Activated CD4-positive, CD25-positive, alpha-beta regulatory T cell treated with anti-CD3 and anti-CD28 coated beads, Interleukin-2, amount 50 U/mL, for 16 hours (primary cell): ENCODE data around the gene NRG2.

Experiments
- DNase-seq: peaks from one replicate; pipeline ENCODE4 v3.0.0-alpha.2; 2020; ENCODE audit warnings: low read depth, low spot score

The NRG2 gene

DNA sequence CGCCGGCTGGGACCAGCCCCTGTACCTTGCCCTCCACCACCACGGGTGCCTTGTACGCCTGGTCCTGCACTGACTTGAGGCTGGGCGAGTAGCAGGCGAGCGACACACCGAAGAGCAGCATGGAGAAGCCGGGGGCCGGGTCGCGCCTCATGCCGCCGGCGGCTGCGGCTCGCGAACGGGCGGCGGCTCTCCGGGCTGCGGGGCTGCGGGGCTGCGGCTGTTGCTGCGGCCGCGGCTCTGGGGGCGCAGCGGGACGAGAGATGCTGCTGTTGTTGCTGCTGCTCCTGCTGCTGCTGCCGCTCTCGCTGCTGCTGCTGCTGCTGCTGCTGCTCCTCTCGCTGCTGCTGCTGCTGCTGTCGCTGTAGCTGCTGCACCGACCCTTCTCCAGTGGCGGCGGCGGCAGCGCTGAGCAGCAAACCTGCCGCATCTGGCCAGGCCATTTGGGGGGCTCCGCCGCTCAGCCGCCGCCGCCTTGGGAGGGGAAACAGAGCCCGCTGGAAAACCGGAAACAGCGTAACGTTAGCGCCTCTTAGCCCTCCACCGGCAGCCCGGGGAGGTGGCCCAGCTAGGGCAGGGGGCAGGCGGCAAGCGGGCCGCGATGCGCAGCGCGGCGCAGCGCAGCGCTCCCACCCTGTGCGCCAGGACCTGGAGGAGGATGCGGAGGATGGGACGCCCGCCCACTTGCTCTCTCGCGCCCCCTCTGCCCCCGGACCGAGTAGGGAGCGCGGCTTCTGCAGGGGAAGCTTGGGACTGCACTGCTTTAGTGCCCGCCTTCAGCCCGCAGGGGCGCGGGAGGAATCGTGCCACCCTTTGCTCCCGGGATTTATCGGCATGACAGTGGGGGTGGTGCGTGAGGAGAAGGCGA lies at the start of gene NRG2:
Gene NRG2, minus strand, starts transcription at position 657 of the 865 bp plus-strand sequence.
- DNase-seq: no peak

DNA sequence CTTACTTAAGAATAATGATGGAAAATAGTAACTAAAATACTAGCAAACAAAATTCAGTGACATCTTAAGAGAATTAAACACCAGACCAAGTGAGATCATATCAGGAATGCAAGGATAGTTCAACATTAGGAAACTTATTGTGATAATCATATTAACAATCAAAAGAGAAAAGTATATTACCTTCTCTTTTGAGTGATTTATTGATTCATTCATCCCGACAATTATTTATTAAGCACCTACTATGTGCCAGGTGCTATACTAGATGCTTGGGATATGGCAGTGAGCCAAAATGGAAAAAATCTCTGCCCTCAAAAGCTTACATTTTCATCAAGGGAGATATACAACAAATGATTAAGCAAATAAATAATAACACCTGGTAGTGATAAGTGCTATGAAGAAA lies 47.2 kb upstream of the NRG2 start:
- DNase-seq: no peak

GRCh38 chr5:140084541-140084940 lies 41.4 kb upstream of the NRG2 start:
- no peak for DNase-seq

DNA sequence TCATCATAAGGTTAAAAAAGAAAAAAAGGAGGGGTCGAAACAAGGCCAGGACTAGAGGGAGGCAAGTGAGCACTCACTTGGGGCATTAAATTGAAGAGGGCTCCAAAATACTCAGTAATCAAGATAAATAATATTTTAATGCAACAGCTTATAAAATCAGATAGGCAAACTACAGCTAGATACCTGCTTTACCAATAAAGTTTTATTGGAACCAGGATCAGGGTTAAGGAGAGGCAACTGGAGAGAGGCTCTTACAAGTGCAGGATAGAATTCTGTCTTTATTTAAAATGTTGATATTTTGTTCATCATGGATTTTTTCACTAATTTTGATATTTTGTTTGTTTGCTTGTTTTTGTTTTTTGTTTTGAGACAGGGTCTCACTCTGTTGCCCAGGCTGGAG lies 40.6 kb upstream of the NRG2 start:
- no peak for DNase-seq

DNA sequence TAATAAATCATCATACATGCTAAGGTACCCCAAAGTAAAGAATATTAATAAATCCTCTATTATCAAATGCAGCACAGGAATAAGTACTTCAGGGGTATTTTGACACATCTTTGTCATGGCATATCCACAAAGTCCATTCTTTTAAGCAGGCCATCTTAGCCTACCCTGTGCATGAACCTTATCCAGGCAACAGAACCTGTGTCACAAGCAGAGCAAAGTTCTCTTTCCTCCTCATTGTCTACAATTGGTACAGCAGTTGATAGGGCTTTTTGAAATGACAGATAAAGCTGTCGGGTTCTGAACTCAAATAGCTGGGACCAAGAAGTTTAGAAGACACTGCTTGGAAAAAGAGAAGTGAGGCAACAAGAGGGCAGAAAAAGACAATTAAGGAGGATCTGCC lies 40.0 kb upstream of the NRG2 start:
- DNase-seq: no peak

DNA sequence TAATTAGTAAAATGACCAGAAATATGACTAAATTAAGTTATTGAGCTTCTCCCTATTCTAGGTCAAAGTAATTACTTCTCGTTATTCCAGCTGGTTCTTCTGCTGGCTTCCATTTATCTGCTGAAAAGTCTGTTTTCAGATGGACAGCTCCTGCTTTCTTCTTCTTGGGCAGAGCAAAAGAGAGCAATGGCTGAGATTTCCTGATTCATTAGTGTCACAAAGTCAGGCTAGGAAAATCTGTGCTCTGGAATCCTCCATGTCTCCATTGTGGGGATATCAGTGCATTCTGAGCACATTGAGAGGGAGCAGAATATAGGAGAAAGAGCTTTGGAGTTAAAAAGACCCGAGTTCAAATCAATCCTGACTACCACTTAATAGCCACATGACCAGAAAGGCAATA lies 33.7 kb upstream of the NRG2 start:
- DNase-seq: no peak

DNA sequence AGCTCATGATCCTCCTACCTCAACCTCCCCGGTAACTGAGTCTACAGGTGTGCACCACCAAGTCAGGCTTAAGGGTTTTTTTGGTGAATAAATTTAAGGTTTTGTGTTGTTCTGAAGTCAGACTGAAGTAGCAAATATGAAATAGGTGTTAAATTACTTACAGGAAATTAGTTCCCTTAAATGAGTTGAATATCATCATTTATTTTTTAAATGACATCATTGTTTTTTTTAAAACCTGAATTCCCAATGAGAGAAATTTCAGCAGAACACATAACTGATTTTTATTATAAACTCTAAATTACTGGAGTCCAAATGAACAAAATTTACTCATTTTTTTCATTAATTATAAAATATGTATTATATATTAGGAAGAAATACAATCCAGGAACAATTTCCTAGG lies 33.0 kb upstream of the NRG2 start:
- no peak for DNase-seq

DNA sequence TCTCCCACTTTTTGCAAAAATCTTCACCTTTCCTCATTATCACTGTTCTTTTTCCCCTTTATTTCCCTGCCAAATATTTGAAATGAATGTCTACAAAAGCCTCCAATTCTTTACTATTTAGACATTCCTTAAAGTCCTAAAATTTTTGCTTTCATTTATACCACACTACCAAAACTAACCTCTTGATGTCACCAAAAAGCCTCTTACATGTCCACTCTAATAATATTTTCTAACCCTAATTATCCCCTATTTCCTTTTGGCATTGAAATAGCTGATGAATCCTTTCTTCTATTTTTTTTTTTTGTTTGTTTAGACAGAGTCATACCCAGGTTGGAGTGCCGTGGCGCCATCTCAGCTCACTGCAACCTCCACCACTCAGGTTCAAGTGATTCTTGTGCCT lies 32.3 kb upstream of the NRG2 start:
- no peak for DNase-seq

DNA sequence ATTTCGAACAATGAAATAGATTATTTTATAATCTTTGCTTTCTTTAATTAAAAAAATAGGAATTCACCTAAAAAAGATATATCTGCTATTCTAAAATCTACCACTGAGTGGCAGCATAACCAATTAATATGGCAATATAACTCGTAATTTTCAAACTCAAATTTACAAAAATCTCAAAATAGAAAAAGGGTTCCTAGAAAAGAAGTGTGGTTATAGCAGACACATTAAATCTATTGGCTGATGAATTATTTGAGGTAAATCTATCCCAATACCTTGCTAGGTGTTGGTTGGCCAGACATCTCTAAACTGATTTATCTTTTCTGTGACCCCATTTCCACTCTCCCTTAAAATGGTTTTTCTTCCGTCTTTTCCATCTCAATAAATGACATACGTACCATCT lies 30.2 kb upstream of the NRG2 start:
- no peak for DNase-seq

DNA sequence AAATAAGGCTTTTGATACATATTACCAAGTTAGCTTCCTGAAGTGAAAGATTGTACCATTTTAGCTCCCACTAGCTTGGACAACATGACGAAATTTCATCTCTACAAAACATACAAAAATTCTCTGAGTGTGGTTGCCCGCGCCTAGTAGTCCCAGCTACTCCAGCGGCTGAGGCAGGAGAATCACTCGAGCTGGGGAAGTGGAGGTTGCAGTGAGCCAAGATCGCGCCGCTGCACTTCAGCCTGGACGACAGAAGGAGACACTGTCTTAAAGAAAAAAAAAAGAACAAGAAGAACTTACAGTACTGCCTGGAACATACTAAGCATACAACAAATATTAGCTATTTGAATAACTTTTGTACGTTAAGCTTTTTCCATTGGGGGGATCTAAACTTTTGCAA lies 29.7 kb upstream of the NRG2 start:
- no peak for DNase-seq

- no peak for DNase-seq
Measured at GRCh38 chr5:140060816-140061215, 17.7 kb upstream of the NRG2 start.

GRCh38 chr5:140058212-140058932 lies 15.3 kb upstream of the NRG2 start:
- DNase-seq: no peak

GRCh38 chr5:140056880-140057279 lies 13.8 kb upstream of the NRG2 start:
- DNase-seq: no peak

GRCh38 chr5:140055152-140055551 lies 12.1 kb upstream of the NRG2 start:
- no peak for DNase-seq

GRCh38 chr5:140054086-140054689 lies 11.1 kb upstream of the NRG2 start:
- DNase-seq: no peak

DNA sequence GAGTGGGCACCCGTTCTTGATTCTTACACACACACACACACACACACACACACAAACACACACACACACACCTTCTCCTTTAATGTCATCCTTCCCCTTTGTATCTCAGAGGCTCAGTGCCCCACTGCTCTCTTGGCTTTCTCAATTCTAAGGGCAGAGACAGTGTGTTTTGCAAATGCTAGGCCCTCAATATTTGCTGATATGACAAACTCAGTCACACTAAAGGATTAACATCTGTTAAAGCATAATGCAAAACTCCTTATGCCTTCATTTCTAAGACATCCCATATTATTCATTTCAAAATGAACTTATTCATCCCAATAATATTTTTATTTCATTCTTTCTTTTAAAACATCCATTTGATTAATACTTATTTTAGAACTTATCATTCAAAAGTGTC lies 8.9 kb upstream of the NRG2 start:
- DNase-seq: no peak

DNA sequence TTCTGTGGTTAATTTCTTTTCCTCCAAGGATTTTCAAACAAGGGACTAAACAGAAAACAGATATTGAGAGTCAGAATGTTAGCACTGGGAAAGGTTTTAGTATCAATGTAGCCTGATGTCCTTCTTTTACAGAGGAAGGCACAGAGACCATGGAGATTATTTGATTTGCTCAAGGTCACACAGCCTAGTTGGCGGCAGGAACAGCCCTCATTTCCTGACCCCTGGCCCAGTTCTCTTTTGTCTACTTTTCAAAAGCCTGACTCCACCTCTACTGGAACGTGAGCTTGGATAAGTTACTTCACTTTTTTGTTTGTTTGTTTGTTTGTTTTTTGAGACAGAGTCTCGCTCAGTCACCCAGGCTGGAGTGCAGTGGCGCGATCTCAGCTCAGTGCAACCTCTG lies 6.6 kb upstream of the NRG2 start:
- DNase-seq: no peak

DNA sequence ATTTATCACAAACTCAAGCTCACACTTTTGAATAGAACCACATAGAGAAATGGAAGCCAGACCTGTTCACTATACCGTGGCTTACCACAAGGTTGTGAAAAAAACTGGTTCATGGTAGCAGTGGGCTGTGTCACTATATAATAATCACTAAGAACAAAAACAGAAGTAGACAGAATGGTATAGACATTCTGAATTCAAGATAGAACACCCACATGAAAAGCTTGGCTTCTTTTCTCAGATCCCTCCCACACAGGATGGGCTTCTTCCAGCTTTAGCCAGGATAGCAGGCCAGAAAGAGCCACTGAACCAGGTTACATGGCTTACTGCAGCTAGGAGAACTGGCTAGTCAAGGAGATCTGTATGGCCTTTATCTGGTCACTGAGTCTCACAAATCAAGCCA lies 6.1 kb upstream of the NRG2 start:
- DNase-seq: no peak

GRCh38 chr5:140044041-140044440 lies 942 bp upstream of the NRG2 start:
- no peak for DNase-seq

DNA sequence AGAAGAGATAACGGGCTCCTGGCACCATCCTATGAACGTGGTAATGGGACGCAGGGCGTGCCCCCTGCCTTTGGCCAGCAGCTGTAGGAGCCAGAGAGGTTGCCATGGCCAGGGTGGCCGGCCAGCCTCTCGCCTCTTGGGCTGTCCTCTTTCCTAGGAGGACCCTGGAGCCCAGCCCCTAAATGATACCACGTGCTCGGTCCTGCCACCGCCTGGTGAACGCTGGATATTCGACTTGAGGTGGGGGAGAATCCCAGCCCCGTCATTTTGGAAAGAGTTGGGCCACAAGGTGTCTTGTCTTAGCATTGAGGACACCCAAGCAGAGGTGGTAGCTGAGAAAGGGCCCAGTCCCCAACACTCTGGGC lies 391 bp upstream of the NRG2 start:
- DNase-seq: no peak

DNA sequence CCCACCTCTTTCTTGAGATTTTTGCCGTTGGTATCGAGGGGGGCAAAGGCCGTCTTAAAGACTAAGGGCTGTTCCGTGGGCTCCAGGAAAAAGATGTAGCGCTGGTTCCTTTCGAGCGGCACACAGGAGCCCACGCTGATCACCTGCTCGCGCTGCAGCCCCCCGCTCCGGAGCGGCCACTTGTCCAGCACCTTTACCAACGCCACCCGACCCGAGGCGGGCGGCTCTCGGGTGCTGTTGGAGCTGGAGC lies 781 bp downstream of the NRG2 start:
- DNase-seq: no peak

DNA sequence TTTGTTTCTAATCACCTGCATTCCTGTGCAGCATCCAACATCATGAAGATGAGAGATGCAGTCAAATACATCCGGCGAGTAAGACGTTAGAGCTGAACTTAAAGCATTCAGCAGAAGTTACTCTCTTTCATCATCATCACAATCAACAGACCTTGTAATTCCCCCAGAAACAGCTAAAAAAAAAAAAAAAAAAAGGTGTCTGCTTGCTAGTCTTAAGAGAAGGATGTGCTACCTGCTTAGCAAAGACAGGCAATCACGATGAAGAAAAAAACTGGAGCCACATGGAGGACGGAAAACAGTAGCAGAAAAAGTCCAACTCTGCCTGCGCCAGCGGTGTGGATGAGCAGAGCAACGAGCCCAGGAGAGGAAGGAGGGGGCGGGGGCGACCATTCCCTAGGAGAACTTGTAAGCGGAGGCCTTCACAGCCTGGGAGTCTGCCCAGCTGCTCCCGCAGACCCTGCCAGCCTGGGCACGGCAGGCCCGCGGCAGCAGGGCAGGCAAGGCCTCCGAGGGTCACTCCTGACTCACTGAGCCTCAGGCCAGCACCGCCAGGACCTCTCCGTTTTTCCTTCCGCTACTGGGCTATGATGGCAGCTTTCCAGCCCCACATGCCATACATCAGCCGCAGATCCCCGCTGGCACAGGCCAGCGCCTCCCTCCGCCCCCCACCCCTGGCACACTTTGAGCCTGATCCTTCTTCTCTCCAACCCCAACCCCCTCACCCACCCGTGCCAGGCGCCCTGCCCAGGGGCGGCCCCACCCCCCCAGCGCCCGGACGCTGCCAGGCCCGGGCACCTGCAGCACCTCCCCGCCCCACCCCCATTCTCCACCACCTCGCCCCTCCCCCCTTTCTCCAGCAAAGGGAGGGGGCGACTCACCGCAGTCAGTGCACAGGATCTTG lies 1.4 kb downstream of the NRG2 start:
- DNase-seq: no peak
